Cerebellar cortex (tissue), 1 donor: ENCODE results near the gene TMEM69.
"Not testable (repeated sequence)": the region's sequence is repeated elsewhere in the genome, so short reads cannot be mapped to it uniquely, and the experiment has no call there.

Source experiments
- DNase-seq: peaks from one replicate; pipeline ENCODE4 v3.0.0-alpha.2; 2015; ENCODE audit warnings: low spot score

Gene TMEM69

DNA sequence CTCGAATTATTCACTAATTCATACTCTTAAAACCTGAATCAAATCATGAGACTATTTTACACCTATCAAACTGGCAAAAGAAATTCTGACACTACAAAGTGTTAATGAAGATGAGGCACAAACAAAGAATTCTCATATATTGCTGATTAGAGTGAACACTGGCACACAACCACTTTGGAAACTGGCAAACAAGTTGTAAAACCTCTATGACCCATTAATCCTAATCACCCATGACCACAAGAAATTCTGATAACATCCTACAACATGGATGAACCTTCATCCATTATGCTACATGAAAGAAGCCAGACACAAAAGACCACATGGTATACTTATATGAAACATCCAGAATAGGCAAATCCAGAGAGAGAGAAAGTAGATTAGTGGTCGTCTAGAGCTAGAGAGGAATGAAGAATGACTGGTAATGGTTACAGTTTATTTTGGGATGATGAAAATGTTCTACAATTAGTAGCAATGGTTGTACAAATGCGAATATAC lies 10.2 kb upstream of the TMEM69 start:
- DNase-seq: no peak

DNA sequence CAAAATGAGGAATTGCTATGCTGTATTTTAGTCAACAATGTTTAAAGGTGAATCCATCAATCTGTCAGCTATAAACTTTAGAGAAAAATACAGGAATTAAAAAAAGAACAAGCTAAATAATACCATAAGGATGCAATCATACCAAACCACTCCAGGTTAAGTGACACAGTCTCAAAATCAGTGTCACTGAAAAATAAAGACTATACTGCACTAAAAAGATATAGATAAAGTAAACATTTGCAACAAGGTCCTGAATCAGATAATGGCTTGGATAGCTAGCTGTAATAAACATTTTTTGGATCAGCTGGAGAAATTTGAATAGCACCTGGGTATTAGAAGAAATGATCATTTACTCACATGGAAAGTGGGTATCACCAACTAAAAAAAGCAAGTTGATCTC lies 9.5 kb upstream of the TMEM69 start:
- no peak for DNase-seq

DNA sequence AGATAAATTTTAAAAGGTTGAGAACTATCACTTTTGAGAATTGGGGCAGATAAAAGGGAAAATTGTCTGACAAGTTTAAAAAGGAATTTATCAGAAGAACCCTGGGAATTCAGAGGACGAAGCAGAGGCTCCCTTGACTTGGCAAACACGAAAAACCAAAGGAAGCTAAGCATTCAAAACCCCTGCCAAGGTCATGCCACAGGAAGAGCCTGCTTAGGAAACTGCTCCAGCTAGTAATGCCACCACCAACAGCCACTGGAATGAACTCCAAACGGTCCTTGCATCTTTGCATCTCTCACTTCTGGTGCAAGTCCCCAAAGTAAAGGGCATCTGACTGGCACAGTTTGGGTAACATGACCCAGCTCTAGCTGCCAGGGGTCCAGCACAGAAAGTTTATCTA lies 8.9 kb upstream of the TMEM69 start:
- DNase-seq: no peak

DNA sequence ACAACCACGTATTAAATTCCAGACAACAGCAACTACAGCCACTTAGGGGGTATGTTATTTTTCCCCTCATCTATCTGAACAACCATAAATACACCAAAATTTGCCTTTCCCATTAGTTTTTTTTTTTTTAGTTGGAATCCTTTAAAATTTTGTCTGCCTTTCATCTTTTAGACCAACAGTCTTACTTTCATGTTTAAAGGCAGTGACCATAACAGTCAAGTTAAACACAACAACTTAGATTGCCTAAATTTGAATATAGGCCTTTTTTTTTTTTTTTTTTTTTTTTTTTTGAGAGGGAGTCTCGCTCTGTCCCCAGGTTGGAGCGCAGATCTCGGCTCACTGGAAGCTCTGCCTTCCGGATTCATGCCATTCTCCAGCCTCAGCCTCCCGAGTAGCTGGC lies 5.0 kb upstream of the TMEM69 start:
- DNase-seq: no peak

DNA sequence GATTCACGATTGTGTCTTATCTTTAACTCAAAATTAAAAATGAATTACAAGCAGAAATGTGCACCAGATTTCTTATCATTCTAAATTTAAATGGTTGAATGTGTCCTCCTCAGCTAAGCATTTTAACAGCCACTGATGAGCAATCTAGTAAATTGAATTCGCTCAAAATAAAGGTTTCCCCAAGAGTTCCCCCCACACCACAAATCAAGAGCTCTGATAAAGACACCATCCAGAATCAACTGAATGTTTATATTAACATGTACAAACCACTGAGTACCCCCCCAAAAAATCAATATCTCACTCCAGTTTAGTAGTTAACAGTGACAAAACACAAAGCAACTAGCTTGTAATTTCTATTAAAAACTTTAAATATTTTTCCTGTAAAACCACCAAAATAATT lies 3.6 kb upstream of the TMEM69 start:
- DNase-seq: no peak

DNA sequence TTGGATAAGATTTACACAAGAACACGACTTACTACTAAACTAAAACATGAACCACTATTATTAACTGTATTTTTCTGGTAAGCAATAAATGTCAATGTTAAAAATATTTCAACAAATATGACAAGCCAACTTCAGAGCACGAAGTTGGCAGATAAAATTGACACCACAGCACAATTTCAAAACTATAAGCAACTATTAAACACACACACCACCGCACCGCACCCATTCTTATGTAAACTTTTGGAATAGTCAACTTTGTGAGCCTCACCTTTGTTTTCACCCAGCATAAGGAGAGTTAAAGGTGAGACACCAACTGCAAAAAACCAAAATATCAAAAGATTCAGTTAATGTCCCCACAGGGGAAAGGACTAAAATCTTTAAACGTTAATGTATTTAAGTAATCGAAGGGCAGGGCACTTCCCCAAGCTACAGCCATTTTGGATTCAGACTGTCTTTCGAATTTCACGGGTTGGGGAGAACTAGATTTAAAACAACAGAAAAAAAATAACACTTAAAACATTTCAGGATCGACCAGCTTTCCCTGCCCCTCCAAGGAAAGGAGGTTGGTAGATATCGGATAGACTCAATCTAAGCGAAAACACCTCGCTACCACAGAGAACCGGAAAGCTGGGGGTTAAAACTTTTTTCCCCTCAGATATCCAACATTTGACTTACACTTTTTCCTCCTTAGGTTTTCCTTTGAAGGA lies 2.5 kb upstream of the TMEM69 start:
- DNase-seq: no peak

DNA sequence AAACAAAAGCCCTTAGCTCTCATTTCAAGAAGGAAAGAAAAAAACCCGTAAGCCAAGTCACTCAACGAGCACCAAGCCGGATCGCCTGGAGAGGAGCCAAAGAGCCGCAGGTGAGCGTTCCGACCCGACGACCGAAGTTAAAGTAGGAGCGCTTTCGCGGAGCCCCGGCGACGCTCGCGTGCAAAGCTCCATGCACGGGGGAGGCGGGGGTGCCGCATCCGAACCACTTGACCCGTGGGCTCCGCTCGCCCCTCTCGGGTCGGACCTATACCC lies 2.0 kb upstream of the TMEM69 start:
- DNase-seq: peak; percentile 61

DNA sequence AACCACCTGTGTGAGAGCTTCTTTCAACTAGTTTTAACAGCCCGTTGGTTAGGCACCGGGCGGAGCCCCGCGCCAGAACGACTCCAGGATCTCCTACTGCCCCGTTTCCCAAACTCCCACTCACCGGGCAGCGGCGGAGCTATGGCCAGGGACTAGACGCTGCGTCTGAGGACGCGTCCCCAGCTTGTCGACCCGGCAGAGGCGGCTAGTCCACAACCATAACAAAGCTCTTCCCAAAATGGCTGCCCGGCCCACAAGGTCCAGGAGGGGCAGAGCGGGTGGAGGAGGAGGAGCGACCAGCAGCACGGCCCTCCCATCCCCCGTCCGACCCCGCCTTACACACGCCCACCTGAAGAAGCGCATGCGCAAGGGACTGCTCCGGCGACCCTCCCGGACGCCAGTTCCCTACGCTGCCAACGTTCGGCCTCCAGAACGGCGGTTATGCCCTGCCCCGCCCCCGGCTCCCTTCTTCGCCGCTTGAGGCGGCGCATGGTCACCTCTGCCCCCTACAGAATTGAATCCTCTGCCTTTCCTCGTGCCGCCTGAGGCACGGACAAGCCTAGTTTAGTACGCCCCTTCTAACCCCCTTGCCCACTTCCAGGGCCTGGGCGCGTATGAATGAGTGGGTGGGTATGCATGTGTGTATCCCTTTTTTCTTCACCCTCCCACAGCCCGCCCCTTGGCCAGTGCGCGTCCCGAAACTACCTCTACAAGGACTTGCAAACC lies 1.5 kb upstream of the TMEM69 start, which contains the start of gene GPBP1L1:
Gene GPBP1L1, minus strand, starts transcription at position 246 of the 726 bp plus-strand sequence. CDS start 27,446 bp downstream, outside the sequence.
- peak; percentile 98 for DNase-seq

DNA sequence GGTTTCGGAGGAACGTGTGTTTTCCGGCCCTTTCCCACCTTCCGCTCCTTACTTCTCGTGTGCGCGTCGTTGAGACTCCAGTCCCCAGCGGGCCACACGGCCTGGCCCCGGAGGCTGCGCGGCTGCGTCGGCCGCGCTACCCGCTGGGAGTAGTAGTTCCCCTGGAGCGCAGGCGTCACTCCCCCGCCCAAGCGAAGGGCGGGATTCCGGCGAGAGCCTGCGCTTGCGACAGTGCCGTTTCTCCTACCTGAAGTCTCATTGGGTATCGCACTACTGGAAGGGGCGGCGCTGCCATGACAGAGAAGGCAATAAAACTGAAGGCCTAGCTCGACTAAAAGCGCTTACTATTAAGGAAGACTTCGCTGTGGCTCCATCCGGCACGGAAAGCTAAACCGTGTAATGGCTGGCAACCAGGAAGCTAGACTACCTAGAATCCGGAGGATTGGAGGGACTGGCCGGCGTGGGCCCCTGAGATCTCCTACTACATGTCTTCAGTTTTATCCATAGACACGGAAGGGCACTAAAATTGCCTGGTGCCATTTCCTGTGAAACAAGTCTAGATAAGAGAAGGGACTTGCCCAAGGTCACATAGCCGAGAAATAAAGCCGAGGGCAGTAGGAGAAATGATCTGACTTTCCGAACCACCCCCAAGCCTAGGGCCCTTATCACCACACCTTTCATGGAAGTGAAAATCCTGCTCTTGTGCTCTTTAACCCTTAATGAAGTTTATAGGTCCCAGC lies 797 bp upstream of the TMEM69 start:
- peak; percentile 99 for DNase-seq

DNA sequence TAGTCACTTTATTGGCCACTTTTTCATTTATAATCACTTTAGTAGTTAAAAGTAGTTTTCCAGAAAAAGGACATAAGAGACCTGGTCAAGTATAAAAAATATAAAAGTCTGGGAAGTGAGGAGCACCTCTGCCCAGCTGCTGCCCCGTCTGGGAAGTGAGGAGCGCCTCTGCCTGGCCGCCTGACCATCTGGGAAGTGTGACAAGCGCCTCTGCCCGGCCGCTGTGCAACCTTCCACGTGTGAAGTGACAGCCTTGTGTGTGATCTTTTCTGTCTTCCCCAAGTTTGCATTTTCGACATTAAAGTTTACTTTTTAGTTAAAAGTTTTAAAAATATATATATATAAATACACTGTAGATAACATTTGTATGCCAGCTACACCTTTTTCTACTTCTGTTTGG lies 5.8 kb downstream of the TMEM69 start:
- not testable (repeated sequence) for DNase-seq

DNA sequence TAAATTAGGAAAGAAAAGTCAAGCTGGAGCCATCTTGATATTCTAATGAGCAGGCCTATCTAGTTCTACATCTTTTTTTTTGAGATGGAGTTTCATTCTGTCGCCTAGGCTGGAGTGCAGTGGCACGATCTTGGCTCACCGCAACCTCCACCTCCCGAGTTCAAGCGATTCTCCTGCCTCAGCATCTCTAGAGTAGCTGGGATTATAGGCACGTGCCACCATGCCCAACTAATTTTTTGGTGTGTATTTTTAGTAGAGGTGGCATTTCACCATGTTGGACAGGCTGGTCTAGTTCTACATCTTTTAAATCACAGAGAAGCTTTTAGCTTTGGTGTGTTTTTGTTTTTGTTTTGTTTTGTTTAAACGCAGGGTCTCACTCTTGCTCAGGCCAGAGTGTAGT lies 6.8 kb downstream of the TMEM69 start:
- DNase-seq: no peak

DNA sequence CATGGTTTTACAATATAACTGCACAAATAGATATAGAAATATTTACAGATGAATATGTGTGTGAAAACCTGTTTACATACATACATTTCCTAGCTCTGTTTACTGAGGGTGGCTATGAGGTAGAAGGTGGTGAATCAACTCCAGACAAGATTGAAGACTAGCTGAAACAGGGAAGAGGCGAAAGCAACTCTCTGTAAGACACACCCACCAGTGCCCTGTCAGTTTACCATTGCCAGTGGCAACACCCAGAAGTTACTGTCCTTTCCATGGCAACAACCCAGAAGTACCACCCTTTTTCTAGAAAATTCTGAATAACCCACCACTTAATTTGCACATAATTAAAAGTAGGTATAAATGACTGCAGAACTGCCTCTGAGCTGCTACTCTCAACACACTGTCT lies 16.7 kb downstream of the TMEM69 start:
- DNase-seq: no peak

DNA sequence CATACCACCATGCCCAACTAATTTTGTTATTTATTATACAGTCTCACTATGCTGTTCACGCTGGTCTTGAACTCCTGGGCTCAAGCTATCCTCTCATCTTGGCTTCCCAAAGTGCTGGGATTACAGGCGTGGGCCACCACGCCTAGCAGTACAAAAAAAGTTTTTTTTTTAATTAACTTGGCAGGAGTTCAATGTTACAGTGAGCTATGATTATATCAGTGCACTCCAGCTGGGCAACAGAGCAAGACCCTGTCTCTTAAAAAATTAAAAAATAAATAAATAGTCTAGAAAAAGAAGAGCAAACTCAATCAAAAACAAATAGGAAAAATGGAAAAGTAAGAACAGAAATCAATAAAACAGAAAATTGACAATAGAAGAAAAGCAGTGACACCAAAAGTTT lies 25.7 kb downstream of the TMEM69 start:
- no peak for DNase-seq

DNA sequence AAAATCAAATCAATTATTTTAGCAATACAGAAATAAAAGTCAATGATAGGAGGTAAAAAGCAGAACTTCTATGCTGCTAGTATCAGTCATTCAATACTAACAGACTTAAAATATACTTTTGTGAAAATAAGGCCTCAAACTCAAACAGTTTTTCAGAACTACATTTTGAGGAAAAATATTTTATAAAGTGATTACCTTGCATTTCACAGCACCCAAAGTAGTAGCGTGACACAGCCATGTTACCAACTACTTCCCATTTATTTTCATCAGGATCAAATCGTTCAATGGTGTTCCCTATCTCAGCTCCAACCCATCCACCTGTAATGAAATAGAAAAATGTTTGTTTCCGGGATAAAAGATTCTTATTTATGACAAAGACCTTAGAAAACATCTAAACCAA lies 28.7 kb downstream of the TMEM69 start:
- DNase-seq: no peak

DNA sequence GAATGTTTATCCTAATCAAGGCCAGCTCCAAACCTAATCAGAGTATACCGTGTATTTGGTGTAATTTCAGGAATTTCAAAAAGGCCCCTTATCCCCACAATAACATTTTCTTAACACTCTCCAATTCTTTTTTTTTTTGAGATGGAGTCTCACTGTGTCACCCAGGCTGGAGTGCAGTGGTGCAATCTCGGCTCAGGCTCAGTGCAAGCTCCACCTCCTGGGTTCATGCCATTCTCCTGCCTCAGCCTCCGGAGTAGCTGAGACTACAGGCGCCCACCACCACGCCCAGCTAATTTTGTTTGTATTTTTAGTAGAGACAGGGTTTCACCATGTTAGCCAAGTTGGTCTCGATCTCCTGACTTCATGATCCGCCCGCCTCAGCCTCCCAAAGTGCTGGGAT lies 29.4 kb downstream of the TMEM69 start:
- not testable (repeated sequence) for DNase-seq

DNA sequence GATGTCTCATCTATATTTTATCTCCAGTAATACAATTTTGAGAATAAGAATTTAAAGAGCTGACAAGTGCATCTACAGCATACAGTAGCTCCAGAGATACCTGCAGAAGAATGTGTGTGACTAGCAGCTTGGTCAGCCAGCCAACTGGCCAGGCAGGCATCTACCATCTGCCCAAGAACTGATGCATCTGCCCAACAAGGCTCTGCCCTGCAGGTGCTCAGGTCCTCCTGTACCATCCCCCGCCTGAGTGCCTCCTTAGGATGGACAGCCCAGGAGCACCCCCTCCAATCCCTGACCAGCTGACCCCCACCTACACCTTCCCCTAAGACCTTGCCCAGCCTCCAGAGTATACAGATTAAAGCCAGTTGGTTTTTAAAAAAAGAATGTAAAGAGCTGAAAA lies 30.3 kb downstream of the TMEM69 start:
- DNase-seq: peak; percentile 87

DNA sequence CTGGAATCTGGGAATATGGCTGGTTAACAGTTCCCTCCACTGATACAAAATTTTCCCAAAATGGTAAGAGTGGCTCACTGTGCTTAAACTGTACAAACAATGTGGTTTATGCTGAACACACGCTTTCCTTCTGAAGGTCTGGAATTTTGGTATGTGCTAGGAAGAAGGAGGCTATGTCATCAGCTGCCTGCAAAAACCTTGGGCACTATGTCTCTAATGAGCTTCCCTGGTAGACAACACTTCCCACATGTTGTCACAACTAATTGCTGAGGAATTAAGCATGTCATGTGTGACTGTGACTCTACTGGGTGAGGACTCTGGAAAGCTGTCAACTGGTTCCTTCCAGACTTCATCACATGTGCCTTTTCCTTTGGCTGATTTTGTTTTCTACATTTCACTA lies 33.2 kb downstream of the TMEM69 start:
- DNase-seq: no peak

DNA sequence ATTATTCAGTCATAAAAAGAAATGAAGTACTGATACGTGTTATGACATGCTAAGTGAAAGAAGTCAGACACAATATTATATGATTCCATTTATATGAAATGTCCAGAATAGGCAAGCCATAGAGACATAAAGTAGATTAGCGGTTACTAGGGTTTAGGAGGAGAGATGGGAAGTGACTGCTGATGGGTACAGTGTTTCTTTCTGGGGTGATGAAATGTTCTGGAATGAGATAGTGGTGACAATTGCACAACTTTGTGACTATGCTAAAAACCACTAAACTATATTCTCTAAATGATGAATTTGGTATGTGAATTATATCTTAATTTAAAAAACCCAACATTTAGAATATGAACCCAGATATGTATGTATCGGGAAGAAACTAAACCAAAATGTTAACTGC lies 34.8 kb downstream of the TMEM69 start:
- DNase-seq: no peak

DNA sequence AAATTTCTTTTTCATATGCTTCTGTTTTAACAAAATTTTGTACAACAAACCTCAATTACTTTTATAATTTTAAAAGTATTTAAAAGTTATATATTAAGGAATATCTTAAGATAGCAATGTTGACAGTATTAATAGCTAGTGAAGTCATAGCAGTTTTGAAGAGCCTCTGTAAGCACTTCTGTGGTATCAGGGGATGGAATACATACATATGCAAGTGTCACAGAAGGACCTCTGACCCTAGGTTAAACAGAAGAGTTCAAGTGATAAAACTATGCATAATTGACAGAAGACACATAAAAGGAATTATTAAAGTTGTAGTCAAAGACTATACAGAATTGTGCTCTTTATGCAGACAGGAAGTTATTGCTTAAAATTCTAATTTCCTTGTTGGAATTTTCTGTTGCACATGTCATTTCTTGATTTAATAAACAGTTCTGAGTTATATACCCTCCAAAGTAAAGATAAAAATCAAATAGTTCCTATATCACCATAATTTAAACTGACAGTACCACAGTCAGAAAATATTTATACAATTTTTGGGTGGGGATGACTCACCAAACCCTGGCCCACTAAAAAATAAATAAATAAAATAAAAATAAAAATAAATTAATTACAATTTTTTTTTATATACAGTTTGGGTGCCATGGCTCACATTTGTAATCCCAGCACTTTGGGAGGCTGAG lies 35.4 kb downstream of the TMEM69 start:
- no peak for DNase-seq

DNA sequence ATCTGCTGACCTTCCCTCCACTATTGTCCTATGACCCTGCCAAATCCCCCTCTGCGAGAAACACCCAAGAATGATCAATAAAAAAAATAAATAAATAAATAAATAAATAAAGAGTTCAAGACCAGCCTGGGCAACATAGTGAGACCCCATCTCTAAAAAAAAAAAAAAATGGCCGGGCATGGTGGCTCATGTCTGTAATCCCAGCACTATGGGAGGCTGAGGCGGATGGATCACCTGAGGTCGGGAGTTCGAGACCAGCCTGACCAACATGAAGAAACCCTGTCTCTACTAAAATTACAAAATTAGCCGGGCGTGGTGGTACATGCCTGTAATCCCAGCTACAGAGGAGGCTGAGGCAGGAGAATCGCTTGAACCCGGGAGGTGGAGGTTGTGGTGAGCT lies 38.0 kb downstream of the TMEM69 start:
- DNase-seq: not testable (repeated sequence)

DNA sequence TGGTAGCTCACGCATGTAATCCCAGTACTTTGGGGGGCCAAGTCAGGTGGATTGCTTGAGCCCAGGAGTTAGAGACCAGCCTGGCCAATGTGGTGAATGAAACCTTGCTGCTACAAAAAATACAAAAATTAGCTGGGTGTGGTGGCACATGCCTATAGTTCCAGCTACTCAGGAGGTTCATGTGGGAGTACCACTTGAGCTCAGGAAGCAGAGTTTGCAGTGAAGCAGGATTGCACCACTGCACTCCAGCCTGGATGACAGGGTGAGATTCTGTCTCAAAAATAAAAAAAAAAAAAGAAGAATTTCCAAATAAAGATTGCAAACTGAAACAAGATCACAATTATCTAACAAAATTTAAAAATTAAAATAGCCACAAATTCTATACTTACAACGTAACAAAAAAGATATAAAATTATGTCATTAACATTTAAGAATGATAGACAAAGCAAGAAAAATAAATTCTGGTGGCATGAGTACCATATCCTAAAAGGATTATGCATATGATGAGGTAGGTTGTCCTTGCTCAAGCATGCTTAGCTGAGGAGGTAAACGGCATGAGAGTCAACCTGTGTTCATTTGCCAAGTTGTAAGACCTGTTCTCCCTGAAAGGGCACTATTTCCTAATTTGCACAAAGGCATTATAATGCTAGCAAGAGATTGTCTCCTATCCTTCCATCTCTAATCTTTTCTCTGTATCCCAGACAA lies 42.2 kb downstream of the TMEM69 start:
- DNase-seq: no peak

DNA sequence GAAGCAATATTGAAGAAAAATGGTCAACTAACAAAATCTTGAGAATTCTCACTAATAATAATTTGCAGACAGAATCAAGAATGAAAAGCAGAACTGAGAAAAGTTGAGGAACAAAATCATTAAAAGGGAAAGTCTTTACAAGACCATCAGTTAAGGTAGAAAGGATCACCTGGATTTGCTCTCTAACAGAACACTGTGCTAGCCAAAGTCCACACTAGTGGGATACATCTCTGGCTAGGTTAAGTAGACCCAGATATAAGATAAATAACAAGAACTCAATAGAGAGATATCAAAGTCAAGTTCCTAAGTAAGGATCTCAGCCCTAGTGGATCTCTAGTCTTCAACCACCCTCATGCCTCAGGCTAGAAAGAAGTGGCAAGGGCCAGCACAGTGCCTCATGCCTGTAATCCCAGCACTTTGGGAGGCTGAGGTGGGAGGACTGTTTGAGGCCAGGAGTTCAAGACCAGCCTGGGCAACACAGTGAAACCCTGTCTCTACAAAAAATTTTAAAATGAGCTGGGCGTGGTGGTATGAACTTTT lies 42.9 kb downstream of the TMEM69 start:
- no peak for DNase-seq
